ENCODE measurements around the gene DSP. TPM values are rescaled to one million over a fixed set of nuclear protein-coding genes. Genes with fewer than 3 reads are reported as not detected.

Gene DSP
- total RNA-seq, 1 donor from 2014 or later = 67.5 TPM

DNA sequence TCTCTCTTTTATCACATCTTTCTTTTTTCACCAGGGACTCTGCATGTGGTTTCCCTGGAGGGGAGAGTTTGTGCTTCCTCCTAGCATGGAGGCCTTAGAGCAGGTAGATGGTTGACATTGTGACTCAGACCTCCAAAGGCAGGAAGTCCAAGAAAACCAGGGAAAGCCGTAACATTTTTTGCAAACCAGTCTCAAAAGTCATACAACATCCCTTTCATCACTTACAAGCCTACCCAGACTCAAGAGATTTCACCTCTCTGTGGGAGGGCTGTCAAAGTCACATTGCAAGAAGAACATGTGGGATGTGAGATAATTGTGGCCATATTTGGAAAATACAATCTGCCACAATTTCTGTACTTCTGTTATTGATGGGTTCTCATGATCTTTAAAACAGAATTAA, 94.7 kb downstream of the DSP start:
- no peak for ATAC-seq

More for the DNA sequence above, 94.7 kb downstream of the DSP start:
- DNase-seq (ENCODE audit: low spot score) = no peak

Other genes starting within 250 kb of the DSP start
- 110 TPM for gene SSR1, start 228.5 kb upstream of the DSP start, total RNA-seq
- gene CAGE1, start 151.9 kb upstream of the DSP start, total RNA-seq = 0.05 TPM
- 4.4 TPM for gene RIOK1, start 151.9 kb upstream of the DSP start, total RNA-seq
- gene SNRNP48, start 48.5 kb downstream of the DSP start, total RNA-seq = 7.6 TPM
- 3.6 TPM for gene BMP6, start 184.4 kb downstream of the DSP start, total RNA-seq

All from left lobe of liver (tissue), 2 donors.